Transverse colon (tissue), 4 donors: ENCODE results near the gene ERC2. TPM values are rescaled to one million over a fixed set of nuclear protein-coding genes. Genes with fewer than 3 reads are reported as not detected.

Experiments
- DNase-seq: peaks from one replicate; pipeline ENCODE4 v3.0.0-alpha.2; 2019
- H3K27ac ChIP-seq, 4 donors: fragments of 200-600 bp; sonication (generic); 2 replicates each; pipeline ENCODE4 v1.5.1; 2016 to 2018; ENCODE audit warnings: inconsistent platforms in 4 of 4
- H3K27me3 ChIP-seq: fragments of 200-600 bp; sonication (generic); 2 replicates; pipeline ENCODE4 v1.5.1; 2017; ENCODE audit warnings: inconsistent platforms
- H3K36me3 ChIP-seq, 4 donors: fragments of 200-600 bp; sonication (generic); 2 replicates each; pipeline ENCODE4 v1.5.1; 2017 to 2019; ENCODE audit warnings: inconsistent platforms in 4 of 4
- H3K4me1 ChIP-seq, 4 donors: fragments of 200-600 bp; sonication (generic); 2 replicates each; pipeline ENCODE4 v1.5.1; 2017 to 2020; ENCODE audit warnings: inconsistent platforms in 4 of 4
- H3K4me3 ChIP-seq, 4 donors: fragments of 200-600 bp; sonication (generic); 1 replicate in 1 of 4; 2 replicates in 3 of 4; pipeline versions ENCODE4 v1.5.1 to v1.6.1; 2017 to 2019; ENCODE audit warnings: inconsistent platforms in 4 of 4
- H3K9me3 ChIP-seq, 2 donors: fragments of 200-600 bp; sonication (generic); 2 replicates each; pipeline ENCODE4 v1.5.1; 2017 to 2019; ENCODE audit warnings: inconsistent platforms in 2 of 2
- EP300 ChIP-seq: sonication (generic); formaldehyde crosslinking; IDR thresholded peaks from one replicate; pipeline ENCODE4 v1.6.1; 2017; ENCODE audit warnings: antibody characterized with exemption, low read depth
- POLR2A ChIP-seq: fragments of 450-650 bp; IDR thresholded peaks from one replicate; pipeline ENCODE4 v1.6.1; 2016; ENCODE audit warnings: antibody characterized with exemption, mild to moderate bottlenecking, moderate library complexity
- POLR2AphosphoS5 ChIP-seq, 3 donors: sonication (generic); formaldehyde crosslinking; IDR thresholded peaks; one replicate each; pipeline ENCODE4 v1.6.1; 2016; ENCODE audit warnings: antibody characterized with exemption in 3 of 3
- WGBS, 2 donors: methylation state at CpG; one replicate each; pipeline ENCODE4 v1.1.5; 2018; ENCODE audit warnings: low coverage in 1 of 2; 5-methylcytosine and 5-hydroxymethylcytosine counted together
- in situ Hi-C, 4 donors: fragments of 200-750 bp; cut with MboI; loops; one replicate each; pipeline versions ENCODE4 v1.15.0 to v1.15.1; 2017; ENCODE audit warnings: low sequenced_read_pairs in 3 of 4, low pct_ligation_motif_present in 1 of 4, low pct_unique_long_range_greater_than_20kb in 1 of 4
- intact Hi-C: fragments of 100-400 bp; cut with DNase I; formaldehyde crosslinking; loops from one replicate; pipeline ENCODE4 v1.15.1; 2023; ENCODE audit warnings: low total_unique reads
- total RNA-seq, 4 donors: library from RNA; depleted of rRNA; stranded (reverse); fragments of >200 nt; gene quantifications; one replicate each; pipeline ENCODE4 v1.1.0, GENCODE V29; 2016
- TF ChIP-seq, protein P1 (sequence below), 5 experiments: fragments of 200-600 bp in 3 of 5; fragments of 450-650 bp in 2 of 5; sonication (generic) in 3 of 5; IDR thresholded peaks; 1 replicate in 2 of 5; 2 replicates in 3 of 5; pipeline ENCODE4 v1.5.1; 2016 to 2017; ENCODE audit warnings: antibody characterized with exemption in 5 of 5, inconsistent platforms in 3 of 5, mild to moderate bottlenecking in 2 of 5, moderate library complexity in 1 of 5

The ERC2 gene
- total RNA-seq, 4 donors from 2014 or later: 0.41 to 1.3 TPM; not detected in 2

DNA sequence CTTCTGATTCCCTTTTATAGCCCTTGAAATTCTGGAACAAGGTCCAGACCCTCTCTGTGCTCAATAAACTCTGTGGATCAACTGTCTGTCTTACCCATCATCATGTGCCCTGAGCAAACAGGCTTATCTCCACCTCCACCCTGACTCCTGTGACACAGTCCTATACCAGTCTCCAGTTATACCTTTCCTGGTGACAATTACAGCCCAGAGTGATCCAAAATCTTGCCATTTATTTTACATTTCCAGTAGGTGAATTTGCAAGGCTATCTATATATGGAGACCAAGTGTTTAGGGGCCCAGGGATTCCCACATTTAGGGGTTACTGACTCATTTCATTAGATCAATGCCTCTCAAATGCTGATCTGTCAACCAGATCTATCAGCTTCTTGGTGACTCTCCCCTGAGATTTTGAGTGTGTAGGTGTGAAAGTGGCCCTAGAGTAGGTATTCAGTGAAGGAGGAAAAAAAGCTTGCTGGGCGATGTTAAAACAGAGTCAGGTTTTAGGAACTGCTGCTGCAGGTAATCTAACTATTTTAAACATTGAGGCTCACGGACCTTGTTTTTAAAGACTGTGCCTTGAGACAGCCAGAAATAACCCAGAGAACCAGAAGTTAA lies 751.5 kb downstream of the ERC2 start:
- H3K36me3 ChIP-seq: no peaks in the 10 kb centered on the region
- intact Hi-C loops: no loop called here
- H3K4me3 ChIP-seq: no peak overlapping the region
- H3K27me3 ChIP-seq: no peaks in the 10 kb centered on the region
- no peaks in the 10 kb centered on the region for H3K9me3 ChIP-seq
- no peaks in the 10 kb centered on the region for H3K4me1 ChIP-seq
- H3K27ac ChIP-seq: no peak overlapping the region
- no peak for DNase-seq
- in situ Hi-C loops: no loop called here
- TF ChIP-seq POLR2A (no peak), POLR2AphosphoS5 (IDR thresholded peaks at IDR 0.05) (no peak), EP300 (no peak)
- TF ChIP-seq, protein P1, sequence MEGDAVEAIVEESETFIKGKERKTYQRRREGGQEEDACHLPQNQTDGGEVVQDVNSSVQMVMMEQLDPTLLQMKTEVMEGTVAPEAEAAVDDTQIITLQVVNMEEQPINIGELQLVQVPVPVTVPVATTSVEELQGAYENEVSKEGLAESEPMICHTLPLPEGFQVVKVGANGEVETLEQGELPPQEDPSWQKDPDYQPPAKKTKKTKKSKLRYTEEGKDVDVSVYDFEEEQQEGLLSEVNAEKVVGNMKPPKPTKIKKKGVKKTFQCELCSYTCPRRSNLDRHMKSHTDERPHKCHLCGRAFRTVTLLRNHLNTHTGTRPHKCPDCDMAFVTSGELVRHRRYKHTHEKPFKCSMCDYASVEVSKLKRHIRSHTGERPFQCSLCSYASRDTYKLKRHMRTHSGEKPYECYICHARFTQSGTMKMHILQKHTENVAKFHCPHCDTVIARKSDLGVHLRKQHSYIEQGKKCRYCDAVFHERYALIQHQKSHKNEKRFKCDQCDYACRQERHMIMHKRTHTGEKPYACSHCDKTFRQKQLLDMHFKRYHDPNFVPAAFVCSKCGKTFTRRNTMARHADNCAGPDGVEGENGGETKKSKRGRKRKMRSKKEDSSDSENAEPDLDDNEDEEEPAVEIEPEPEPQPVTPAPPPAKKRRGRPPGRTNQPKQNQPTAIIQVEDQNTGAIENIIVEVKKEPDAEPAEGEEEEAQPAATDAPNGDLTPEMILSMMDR (IDR thresholded peaks at IDR 0.05): no peak
- WGBS, 2 donors: 79 to 92% methylated on average over 2 of the region's 2 CpGs

DNA sequence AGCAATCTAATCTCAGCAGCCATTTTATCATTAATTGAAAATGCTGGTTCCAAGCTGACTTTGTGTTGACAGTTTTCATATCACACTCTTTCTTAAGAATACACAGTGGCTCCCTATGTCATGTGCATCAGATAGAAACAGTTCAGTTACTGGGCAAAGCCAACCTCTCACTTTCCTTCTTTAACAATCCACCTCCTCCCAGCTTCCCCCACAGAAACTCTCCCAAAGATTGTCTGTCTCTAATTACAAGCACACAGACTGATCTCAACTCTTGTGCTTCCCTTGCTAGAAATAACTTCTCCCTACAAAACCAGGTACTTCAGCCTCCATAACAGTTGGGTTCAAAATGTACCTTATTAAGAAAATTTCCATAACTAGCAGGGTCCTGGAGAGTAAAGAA lies 752.2 kb downstream of the ERC2 start:
- no peak overlapping the region for H3K27ac ChIP-seq
- DNase-seq: no peak

DNA sequence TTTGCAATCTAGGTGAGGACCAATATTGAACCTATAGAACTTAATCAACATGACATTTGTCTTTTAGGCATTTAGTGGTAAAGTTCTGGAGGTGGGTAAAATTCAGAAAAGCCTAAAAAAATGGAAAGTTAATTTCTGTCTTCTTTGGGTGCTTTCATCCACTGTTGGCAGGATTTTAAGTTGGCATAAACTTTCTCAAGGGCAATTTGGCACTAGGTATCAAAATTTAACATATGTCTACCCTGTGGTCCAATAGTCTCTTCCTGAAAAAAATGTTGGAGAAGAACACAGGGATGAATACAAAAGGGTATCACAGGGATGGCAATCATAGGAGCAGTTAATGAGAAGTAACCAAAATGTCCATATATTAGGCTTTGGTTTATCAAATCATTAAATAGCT lies 754.2 kb downstream of the ERC2 start:
- H3K9me3 ChIP-seq: no peaks in the 10 kb centered on the region
- intact Hi-C loops: no loop called here

More for the DNA sequence above, 752.2 kb downstream of the ERC2 start:
- intact Hi-C loops (no loop called here), in situ Hi-C loops (no loop called here)
- H3K36me3 ChIP-seq: no peaks in the 10 kb centered on the region
- no peaks in the 10 kb centered on the region for H3K27me3 ChIP-seq
- no peaks in the 10 kb centered on the region for H3K9me3 ChIP-seq
- TF ChIP-seq EP300 (no peak), POLR2A (no peak), POLR2AphosphoS5 (IDR thresholded peaks at IDR 0.05) (no peak)
- TF ChIP-seq, protein P1 (IDR thresholded peaks at IDR 0.05): no peak
- H3K4me3 ChIP-seq: no peak overlapping the region
- no peaks in the 10 kb centered on the region for H3K4me1 ChIP-seq

DNA sequence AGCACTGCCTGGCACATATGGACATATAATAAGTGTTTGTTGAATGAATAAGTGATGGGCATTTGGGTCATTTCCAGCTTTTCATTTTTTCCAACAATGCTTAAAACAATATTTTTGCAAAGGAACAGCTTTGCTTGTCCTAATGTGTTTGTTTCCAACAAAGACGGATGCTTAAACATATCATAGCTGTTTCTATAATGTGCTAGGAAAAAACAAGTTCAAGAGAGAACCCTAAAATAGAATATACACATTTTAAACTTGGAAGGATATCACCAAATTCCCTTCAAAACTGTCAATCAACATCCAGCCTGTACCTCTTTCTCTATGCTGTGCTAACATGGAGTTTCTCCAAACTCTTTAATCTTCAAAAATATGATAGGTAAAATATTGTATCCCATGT lies 756.6 kb downstream of the ERC2 start:
- intact Hi-C loops: no loop called here
- peaks cover 6% of the 10 kb centered on the region for H3K27me3 ChIP-seq
- in situ Hi-C loops: no loop called here
- H3K9me3 ChIP-seq: no peaks in the 10 kb centered on the region
- no peak for DNase-seq
- no peaks in the 10 kb centered on the region for H3K36me3 ChIP-seq
- no peak overlapping the region for H3K27ac ChIP-seq
- no peak for TF ChIP-seq POLR2AphosphoS5 (IDR thresholded peaks at IDR 0.05)
- TF ChIP-seq, protein P1 (IDR thresholded peaks at IDR 0.05): no peak
- no peak for TF ChIP-seq POLR2A
- TF ChIP-seq EP300: no peak
- 71 to 83% methylated on average over 1 of the region's 1 CpG for WGBS, 2 donors
- H3K4me1 ChIP-seq: no peaks in the 10 kb centered on the region
- no peak overlapping the region for H3K4me3 ChIP-seq

More for the DNA sequence above, 754.2 kb downstream of the ERC2 start:
- H3K4me1 ChIP-seq: no peaks in the 10 kb centered on the region
- DNase-seq: no peak
- H3K4me3 ChIP-seq: no peak overlapping the region
- H3K27ac ChIP-seq: no peak overlapping the region
- TF ChIP-seq POLR2AphosphoS5 (IDR thresholded peaks at IDR 0.05) (no peak), POLR2A (no peak), EP300 (no peak)
- TF ChIP-seq, protein P1 (IDR thresholded peaks at IDR 0.05): no peak
- in situ Hi-C loops: no loop called here
- no peaks in the 10 kb centered on the region for H3K27me3 ChIP-seq
- no peaks in the 10 kb centered on the region for H3K36me3 ChIP-seq
